Measurements from ENCODE around the gene KRT86. TPM values are rescaled to one million over a fixed set of nuclear protein-coding genes. Genes with fewer than 3 reads are reported as not detected.

KRT86 gene
- total and polyA plus RNA-seq, 2 experiments from 2014 or later: 0.16 TPM; not detected in 1

- TF ChIP-seq ETS1 (IDR thresholded peaks at IDR 0.05): no peak
- TF ChIP-seq CTCF (conservative IDR thresholded peaks at IDR 0.05; ENCODE audit: low read depth in 2 of 2): no peak
- TF ChIP-seq EZH2phosphoT487 (IDR thresholded peaks at IDR 0.05; ENCODE audit: unreplicated experiment): no peak
- TF ChIP-seq POLR2AphosphoS5 (IDR thresholded peaks at IDR 0.05; ENCODE audit: low read depth): no peak
- no peak for TF ChIP-seq JUNB (IDR thresholded peaks at IDR 0.05; ENCODE audit: unreplicated experiment)
- TF ChIP-seq NANOG (IDR thresholded peaks at IDR 0.05; ENCODE audit: borderline replicate concordance): no peak
- no peak for TF ChIP-seq ZNF114 (CRISPR knock-in tag; IDR thresholded peaks at IDR 0.05)
These were observed 46.1 kb upstream of the KRT86 start (continued) for GRCh38 chr12:52228366-52228765.

GRCh38 chr12:52228931-52229330 is 45.5 kb upstream of the KRT86 start:
- peaks cover 12% of the 10 kb centered on the region for H3K4me1 ChIP-seq (ENCODE audit: insufficient read depth)
- H3K27ac ChIP-seq (ENCODE audit: low read depth): no peak overlapping the region
- no peak overlapping the region for H3K27ac Mint-ChIP-seq
- DNase-seq (ENCODE audit: low spot score) (no peak), ATAC-seq (no peak)
- H3K4me3 ChIP-seq: no peak overlapping the region
- peaks cover 28% of the 10 kb centered on the region for H3K4me1 Mint-ChIP-seq
- no peaks in the 10 kb centered on the region for H3F3A ChIP-seq (replicated peaks; ENCODE audit: low read depth)
- no peak overlapping the region for H3K4me3 Mint-ChIP-seq
- no peaks in the 10 kb centered on the region for H3K79me2 ChIP-seq (replicated peaks; ENCODE audit: insufficient read depth)
- no peaks in the 10 kb centered on the region for H3K36me3 Mint-ChIP-seq (ENCODE audit: low read depth)
- no peaks in the 10 kb centered on the region for H3K36me3 ChIP-seq (ENCODE audit: insufficient read depth)
- no peak for TF ChIP-seq REST (IDR thresholded peaks at IDR 0.05; ENCODE audit: unreplicated experiment)
- no peak for TF ChIP-seq STAT1 (IDR thresholded peaks at IDR 0.05; ENCODE audit: unreplicated experiment)
- TF ChIP-seq ZNF331 (CRISPR knock-in tag; IDR thresholded peaks at IDR 0.05; ENCODE audit: low read depth): no peak
- TF ChIP-seq NANOG (IDR thresholded peaks at IDR 0.05; ENCODE audit: borderline replicate concordance): no peak
- no peak for TF ChIP-seq JUNB (IDR thresholded peaks at IDR 0.05; ENCODE audit: unreplicated experiment)
- no peak for TF ChIP-seq EZH2 (IDR thresholded peaks at IDR 0.05; ENCODE audit: low read depth, unreplicated experiment)
- no peaks in the 10 kb centered on the region for H3K9me3 Mint-ChIP-seq
- H4K20me1 ChIP-seq (replicated peaks; ENCODE audit: insufficient read depth): no peaks in the 10 kb centered on the region
- H3K9me2 ChIP-seq (ENCODE audit: insufficient read depth): no peaks in the 10 kb centered on the region
- no peak overlapping the region for H2AFZ ChIP-seq
- H3K27me3 Mint-ChIP-seq (ENCODE audit: insufficient read depth, low read depth, poor library complexity): peaks cover 34% of the 10 kb centered on the region
- no peak overlapping the region for H3K4me2 ChIP-seq
- H3K27me3 ChIP-seq (ENCODE audit: insufficient read depth): peaks cover 28% of the 10 kb centered on the region
